Fibroblast of the aortic adventitia (primary cell): ENCODE results near the gene C2CD4A. TPM values are rescaled to one million over a fixed set of nuclear protein-coding genes. Genes with fewer than 3 reads are reported as not detected.

Experiments used
- DNase-seq: peaks from one replicate; pipeline ENCODE4 v3.0.0-alpha.2; 2010; ENCODE audit warnings: low read depth
- H3K4me3 ChIP-seq: 2 replicates; pipeline ENCODE4 v1.5.1; 2011; ENCODE audit warnings: low read depth, mild to moderate bottlenecking, control low read depth, low read length, moderate library complexity
- CTCF ChIP-seq: IDR thresholded peaks from 2 replicates; pipeline ENCODE4 v1.5.1; 2011; ENCODE audit warnings: mild to moderate bottlenecking, low read length, control low read depth, inconsistent platforms; ENCODE audit not compliant: insufficient read depth
- total RNA-seq: library from RNA; depleted of rRNA; stranded (reverse); fragments of >200 nt; gene quantifications from 2 replicates; pipeline ENCODE4 v1.2.3, GENCODE V29; 2012; ENCODE audit warnings: low replicate concordance

Gene C2CD4A
- total RNA-seq, 1 donor: not detected

- no peak for TF ChIP-seq CTCF
- peak overlapping the region; percentile 29 for H3K4me3 ChIP-seq
- DNase-seq: peak; percentile 95
Measured at GRCh38 chr15:62119227-62119864, 52.6 kb downstream of the C2CD4A start.

- no peak overlapping the region for H3K4me3 ChIP-seq
Measured at GRCh38 chr15:62119874-62120273, 53.1 kb downstream of the C2CD4A start.

More at GRCh38 chr15:62119874-62120273, 53.1 kb downstream of the C2CD4A start:
- TF ChIP-seq CTCF: no peak
- no peak for DNase-seq

Other genes starting within 250 kb of the C2CD4A start
- 79.8 and 140 TPM in 2 replicates for gene VPS13C, start 6.5 kb upstream of the C2CD4A start, total RNA-seq
- not detected in 2 replicates for gene C2CD4B, start 98.3 kb downstream of the C2CD4A start, total RNA-seq